Large intestine (tissue), 3 donors: ENCODE measurements around the gene GSAP. TPM values are rescaled to one million over a fixed set of nuclear protein-coding genes. Genes with fewer than 3 reads are reported as not detected.
A peak's percentile ranks its signal among the peaks of the same experiment; 100 is the strongest.

ENCODE experiments used
- DNase-seq, 2 donors: peaks; one replicate each; pipeline versions ENCODE4 v3.0.0 to v3.0.0-alpha.2; 2013
- H3K27ac ChIP-seq: one replicate; pipeline ENCODE4 v1.5.1; 2013; ENCODE audit warnings: low read length
- H3K27me3 ChIP-seq: 2 replicates; pipeline ENCODE4 v1.6.1; 2013; ENCODE audit warnings: low read length; ENCODE audit not compliant: control insufficient read depth, insufficient read depth
- H3K36me3 ChIP-seq: 2 replicates; pipeline ENCODE4 v1.6.1; 2013; ENCODE audit warnings: low read length; ENCODE audit not compliant: control insufficient read depth, insufficient read depth
- H3K4me1 ChIP-seq: one replicate; pipeline ENCODE4 v1.6.1; 2013; ENCODE audit warnings: low read length; ENCODE audit not compliant: control insufficient read depth, insufficient read depth
- H3K4me3 ChIP-seq: one replicate; pipeline ENCODE4 v1.5.1; 2013; ENCODE audit warnings: low read length
- H3K9me3 ChIP-seq: one replicate; pipeline ENCODE4 v1.6.1; 2013; ENCODE audit warnings: mild to moderate bottlenecking, low read depth, low read length, moderate library complexity; ENCODE audit not compliant: control insufficient read depth
- WGBS: methylation state at CpG from one replicate; pipeline ENCODE4 v1.1.5; 2013; ENCODE audit warnings: low lambda C conversion rate; ENCODE audit not compliant: insufficient coverage; 5-methylcytosine and 5-hydroxymethylcytosine counted together
- polyA plus RNA-seq: library from polyadenylated mRNA; unstranded; fragments of 120-200 nt; gene quantifications from one replicate; pipeline ENCODE4 v1.2.1, GENCODE V29; 2013

Gene GSAP
- polyA plus RNA-seq, 1 donor: 13.6 TPM

DNA sequence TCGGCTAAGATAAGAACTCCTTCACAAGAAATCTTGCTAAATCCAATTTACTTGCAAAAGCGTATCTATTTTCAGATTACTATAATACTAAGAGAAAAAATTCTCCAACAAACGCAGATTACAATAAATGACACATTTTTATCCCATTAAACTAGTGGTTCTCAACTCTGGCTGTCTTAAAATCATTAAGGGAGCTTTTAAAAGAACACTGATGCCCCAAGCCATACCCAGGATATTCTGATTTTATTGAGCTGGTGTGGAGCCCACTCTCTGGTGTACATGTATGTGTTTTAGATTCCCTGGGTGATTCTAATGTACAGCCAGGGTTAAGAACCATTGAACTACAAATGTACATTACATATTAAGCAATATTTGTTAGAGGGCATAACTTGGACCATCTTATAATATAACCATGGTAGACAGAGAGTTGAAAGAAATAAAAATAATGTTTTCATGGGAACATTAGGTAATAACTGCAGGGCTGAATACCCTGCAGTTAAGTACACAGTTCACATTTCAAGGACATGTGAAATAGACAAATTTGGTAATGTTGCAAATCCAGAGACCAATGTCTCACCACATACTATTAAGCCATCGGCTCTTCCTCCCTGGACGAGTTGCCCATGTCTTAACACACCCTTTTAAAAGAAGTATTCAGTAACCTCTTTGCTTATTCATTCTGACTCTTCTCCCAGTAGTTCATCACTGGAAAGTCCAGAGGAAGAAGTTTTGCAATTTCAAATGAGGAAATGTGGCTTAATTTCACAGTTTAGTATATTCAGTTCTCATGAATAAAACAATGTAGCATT lies 6.2 kb downstream of the GSAP start:
- Histone ChIP-seq H3K4me1 (peaks cover 5% of the 10 kb centered on the region), H3K27ac (no peak overlapping the region), H3K27me3 (no peaks in the 10 kb centered on the region), H3K4me3 (no peak overlapping the region), H3K9me3 (no peaks in the 10 kb centered on the region), H3K36me3 (no peaks in the 10 kb centered on the region)
- no peak for DNase-seq
- WGBS: 70% methylated on average over 3 of the region's 5 CpGs

DNA sequence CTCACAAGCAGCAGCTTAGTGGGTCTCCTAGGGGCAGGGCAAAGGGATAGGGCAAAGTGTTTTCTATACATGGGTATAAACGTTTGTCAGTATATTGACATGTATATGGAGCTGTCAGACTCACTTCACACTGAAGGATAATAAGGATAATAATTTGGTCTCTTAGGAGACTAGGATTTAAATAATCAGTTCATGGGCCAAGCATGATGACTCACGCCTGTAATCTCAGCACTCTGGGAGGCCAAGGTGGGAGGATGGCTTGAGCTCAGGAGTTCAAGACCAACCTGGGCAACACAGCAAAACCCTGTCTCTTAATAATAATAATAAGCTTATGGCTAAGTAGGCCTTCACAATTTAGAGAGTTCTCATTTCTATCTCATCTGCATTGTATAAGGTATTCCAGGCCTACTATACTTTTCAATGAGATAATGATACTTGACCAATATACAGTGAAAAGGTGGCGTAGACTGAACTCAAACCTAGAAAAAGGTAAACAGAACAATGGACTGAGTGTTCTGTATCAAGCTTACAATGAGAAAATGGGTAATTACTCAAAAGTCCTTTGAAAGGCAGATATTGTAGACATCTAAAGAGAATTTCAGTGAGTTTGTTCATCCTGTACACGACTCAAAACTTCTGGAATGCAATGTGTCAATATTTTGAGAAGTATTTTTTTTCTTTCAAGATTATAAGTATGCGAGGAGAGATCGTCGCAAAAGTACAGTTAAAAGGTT lies 7.0 kb downstream of the GSAP start:
- WGBS: 50% methylated on average over 2 of the region's 7 CpGs
- Histone ChIP-seq H3K4me3 (no peak overlapping the region), H3K9me3 (no peaks in the 10 kb centered on the region), H3K27me3 (no peaks in the 10 kb centered on the region), H3K27ac (no peak overlapping the region), H3K36me3 (no peaks in the 10 kb centered on the region), H3K4me1 (peaks cover 5% of the 10 kb centered on the region)
- no peak for DNase-seq

- H3K4me3 ChIP-seq: no peak overlapping the region
- peaks cover 5% of the 10 kb centered on the region for H3K4me1 ChIP-seq
- no peak for DNase-seq
- no peaks in the 10 kb centered on the region for H3K9me3 ChIP-seq
- H3K27me3 ChIP-seq: no peaks in the 10 kb centered on the region
- no peaks in the 10 kb centered on the region for H3K36me3 ChIP-seq
- no peak overlapping the region for H3K27ac ChIP-seq
These were observed 8.2 kb downstream of the GSAP start for GRCh38 chr7:77407906-77408305.

DNA sequence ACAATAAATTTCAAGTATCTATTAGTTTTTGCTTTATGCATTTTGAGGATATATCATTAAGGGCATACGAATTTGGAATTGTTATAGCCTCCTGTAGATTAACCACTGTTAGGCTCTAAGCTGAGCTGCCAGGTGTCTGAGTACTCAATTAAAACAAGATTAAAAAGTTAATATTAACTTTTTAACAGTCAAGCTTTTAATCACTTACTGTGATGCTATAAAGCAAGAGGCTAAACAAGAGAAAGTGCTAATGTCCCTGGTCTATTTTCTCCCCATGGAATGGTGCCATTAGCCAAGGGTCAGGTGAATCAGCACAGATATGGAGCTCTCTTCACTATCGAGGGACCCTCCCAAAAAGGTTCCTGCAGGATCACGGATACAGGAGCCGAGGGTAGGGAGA lies 9.7 kb downstream of the GSAP start:
- Histone ChIP-seq H3K36me3 (no peaks in the 10 kb centered on the region), H3K27ac (no peak overlapping the region), H3K4me1 (peaks cover 5% of the 10 kb centered on the region), H3K4me3 (no peak overlapping the region), H3K9me3 (no peaks in the 10 kb centered on the region), H3K27me3 (no peaks in the 10 kb centered on the region)
- 6% methylated on average over 2 of the region's 4 CpGs for WGBS
- DNase-seq: peak in 1 of 2 donors; percentile 19

DNA sequence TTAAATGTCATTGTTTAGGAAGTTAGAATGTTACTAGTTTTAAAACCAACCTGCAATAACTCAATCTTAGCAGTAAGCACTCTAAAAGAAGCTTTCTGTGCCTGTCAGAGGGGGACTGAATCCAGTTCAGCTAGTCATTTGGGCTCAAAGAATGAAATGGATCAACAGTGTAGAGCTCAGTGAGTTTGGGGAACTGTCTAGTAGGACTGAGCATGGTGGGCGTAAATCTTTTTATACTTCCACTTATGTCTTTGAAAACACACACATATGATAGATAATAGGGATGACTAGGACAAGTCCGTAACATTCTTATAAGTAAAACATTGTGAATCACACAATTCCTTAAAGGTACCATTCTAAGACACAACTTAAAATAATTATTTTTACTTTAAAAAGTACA lies 11.5 kb downstream of the GSAP start:
- H3K4me1 ChIP-seq: peaks cover 5% of the 10 kb centered on the region
- no peaks in the 10 kb centered on the region for H3K27me3 ChIP-seq
- no CpG with 5 or more reads among the region's 2 CpGs for WGBS
- H3K9me3 ChIP-seq: no peaks in the 10 kb centered on the region
- no peak for DNase-seq
- H3K36me3 ChIP-seq: no peaks in the 10 kb centered on the region
- H3K4me3 ChIP-seq: no peak overlapping the region
- no peak overlapping the region for H3K27ac ChIP-seq

- Histone ChIP-seq H3K4me1 (peaks cover 5% of the 10 kb centered on the region), H3K27me3 (no peaks in the 10 kb centered on the region), H3K9me3 (no peaks in the 10 kb centered on the region), H3K4me3 (no peak overlapping the region), H3K27ac (no peak overlapping the region), H3K36me3 (no peaks in the 10 kb centered on the region)
- DNase-seq: no peak
- WGBS: 44% methylated on average over 1 of the region's 2 CpGs
These were observed 12.2 kb downstream of the GSAP start for GRCh38 chr7:77403957-77404356.

DNA sequence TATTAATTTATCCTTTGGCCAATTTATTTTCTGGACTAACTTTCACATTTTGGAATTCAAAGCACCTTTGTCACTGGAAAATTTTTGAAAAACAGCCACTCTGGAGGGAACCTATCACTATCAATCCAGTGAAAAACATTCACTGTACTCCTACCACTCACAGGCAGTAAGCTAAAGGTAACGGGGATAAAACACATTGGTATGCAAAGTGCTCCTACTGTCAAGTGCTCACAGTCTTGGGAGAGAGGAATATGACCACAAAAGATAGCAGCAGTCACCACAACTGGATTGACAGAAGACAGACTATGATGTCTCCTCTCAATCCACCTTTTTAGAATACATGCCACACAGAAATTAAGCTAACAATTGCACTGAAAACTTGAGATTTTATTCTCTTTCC lies 13.3 kb downstream of the GSAP start:
- Histone ChIP-seq H3K27ac (no peak overlapping the region), H3K36me3 (no peaks in the 10 kb centered on the region), H3K4me3 (no peak overlapping the region), H3K9me3 (no peaks in the 10 kb centered on the region), H3K27me3 (no peaks in the 10 kb centered on the region), H3K4me1 (peaks cover 5% of the 10 kb centered on the region)
- DNase-seq: no peak
- WGBS: no CpG with 5 or more reads among the region's 1 CpG

- no peak overlapping the region for H3K27ac ChIP-seq
- peaks cover 3% of the 10 kb centered on the region for H3K4me1 ChIP-seq
- WGBS: 100% methylated on average over 1 of the region's 2 CpGs
- no peaks in the 10 kb centered on the region for H3K9me3 ChIP-seq
- H3K4me3 ChIP-seq: no peak overlapping the region
- H3K27me3 ChIP-seq: no peaks in the 10 kb centered on the region
- no peak for DNase-seq
- H3K36me3 ChIP-seq: no peaks in the 10 kb centered on the region
These were observed 15.1 kb downstream of the GSAP start for GRCh38 chr7:77401002-77401401.

DNA sequence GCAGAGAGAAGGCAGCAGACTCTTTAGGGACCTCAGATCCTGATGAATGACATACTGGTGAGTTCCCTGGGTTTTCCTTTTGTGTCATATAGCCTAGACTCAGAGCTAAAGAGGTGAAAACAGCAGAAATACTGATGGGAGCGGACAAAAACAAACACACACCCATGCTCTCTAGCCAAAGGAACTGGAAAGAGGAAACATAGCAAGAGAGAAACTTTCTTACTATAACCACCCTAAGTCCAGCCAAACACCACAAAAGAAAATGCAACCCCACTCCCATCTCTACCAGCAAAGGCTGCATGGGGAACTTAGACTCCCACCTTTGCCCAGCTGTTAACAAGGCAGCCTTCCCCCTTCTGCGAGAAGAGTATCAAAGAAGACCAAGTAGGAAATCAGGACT lies 16.3 kb downstream of the GSAP start:
- Histone ChIP-seq H3K27ac (no peak overlapping the region), H3K36me3 (no peaks in the 10 kb centered on the region), H3K27me3 (no peaks in the 10 kb centered on the region), H3K9me3 (no peaks in the 10 kb centered on the region), H3K4me1 (peaks cover 3% of the 10 kb centered on the region), H3K4me3 (no peak overlapping the region)
- no peak for DNase-seq
- no CpG with 5 or more reads among the region's 2 CpGs for WGBS

- 0% methylated on average over 1 of the region's 2 CpGs for WGBS
- Histone ChIP-seq H3K27me3 (no peaks in the 10 kb centered on the region), H3K9me3 (no peaks in the 10 kb centered on the region), H3K36me3 (no peaks in the 10 kb centered on the region), H3K4me3 (no peak overlapping the region), H3K4me1 (peaks cover 8% of the 10 kb centered on the region), H3K27ac (no peak overlapping the region)
- DNase-seq: peak in 1 of 2 donors; percentile 27
These were observed 19.1 kb downstream of the GSAP start for GRCh38 chr7:77396894-77397547.
